Forelimb muscle (tissue), 1 donor: Measurements from ENCODE around the gene KRT85. TPM values are rescaled to one million over a fixed set of nuclear protein-coding genes. Genes with fewer than 3 reads are reported as not detected.
A peak's percentile ranks its signal among the peaks of the same experiment; 100 is the strongest.
"Not testable (repeated sequence)": the region's sequence is repeated elsewhere in the genome, so short reads cannot be mapped to it uniquely, and the experiment has no call there.

Experiments
- DNase-seq: peaks from one replicate; pipeline ENCODE4 v3.0.0-alpha.2; 2013; ENCODE audit warnings: low read depth
- polyA plus RNA-seq: library from polyadenylated mRNA; unstranded; fragments of 120-200 nt; gene quantifications from one replicate; pipeline ENCODE4 v1.2.1, GENCODE V29; 2013; ENCODE audit not compliant: insufficient read length

Gene KRT85
- polyA plus RNA-seq, 1 donor: not detected

DNA sequence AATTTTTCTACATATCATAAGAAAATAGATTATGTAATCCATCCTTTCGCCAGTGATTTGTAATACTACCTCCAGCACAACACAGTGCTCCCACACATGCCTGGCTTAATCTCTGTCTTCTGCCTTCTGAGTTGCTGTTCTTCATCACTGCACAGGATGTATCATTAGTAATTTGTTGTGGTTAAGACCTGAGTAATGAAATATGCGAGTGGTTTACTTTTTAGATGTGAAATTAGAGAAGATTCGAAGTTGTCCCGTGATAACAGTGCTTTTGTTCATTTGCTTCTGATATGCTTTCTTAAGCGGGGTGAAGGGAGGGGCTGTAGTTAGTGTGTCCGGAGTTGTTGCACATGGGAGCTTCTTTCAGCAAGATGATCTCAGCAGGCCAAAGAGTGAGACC is 18.1 kb downstream of the KRT85 start:
- DNase-seq: no peak

GRCh38 chr12:52347551-52348510 is 19.4 kb downstream of the KRT85 start:
- no peak for DNase-seq

DNA sequence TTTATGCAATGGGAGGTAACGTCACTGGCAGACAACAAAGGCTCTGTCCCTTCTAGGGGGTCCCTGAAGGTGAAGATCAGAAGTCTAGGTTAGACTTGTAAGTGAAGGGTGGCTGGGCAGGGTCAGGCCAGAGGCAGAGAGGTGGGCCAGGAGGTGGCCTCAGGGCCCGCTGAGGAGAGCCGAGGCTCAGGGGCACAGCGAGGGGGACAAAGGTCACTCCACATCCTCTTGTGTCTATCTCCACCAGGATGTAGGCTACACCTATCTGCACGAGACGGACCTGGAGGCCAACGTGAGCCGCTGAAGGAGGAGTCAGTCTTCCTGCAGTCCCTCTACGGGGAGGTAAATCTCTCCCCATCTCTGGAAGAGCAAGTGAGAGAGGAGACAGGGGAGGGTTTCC is 20.3 kb downstream of the KRT85 start:
- no peak for DNase-seq

DNA sequence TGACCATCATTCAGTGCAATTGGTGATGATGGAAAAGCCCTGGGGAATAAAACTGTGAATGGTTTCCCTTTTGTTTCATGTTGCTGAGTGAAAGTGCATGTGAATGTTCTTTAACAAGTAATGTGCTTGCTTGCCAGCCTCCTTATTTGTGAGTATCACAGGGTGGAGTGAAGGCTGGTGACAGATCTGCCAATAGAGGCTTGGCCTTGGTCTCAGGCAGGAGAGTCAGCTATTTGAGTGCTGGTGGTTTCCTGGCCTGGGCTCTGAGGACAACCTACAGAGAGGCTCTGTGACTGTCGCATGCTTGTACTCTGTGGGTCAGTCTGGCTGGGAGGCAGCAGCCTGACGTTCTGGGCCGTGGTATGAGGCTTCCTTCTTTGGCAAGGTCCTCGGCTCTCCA is 20.7 kb downstream of the KRT85 start:
- DNase-seq: no peak

DNA sequence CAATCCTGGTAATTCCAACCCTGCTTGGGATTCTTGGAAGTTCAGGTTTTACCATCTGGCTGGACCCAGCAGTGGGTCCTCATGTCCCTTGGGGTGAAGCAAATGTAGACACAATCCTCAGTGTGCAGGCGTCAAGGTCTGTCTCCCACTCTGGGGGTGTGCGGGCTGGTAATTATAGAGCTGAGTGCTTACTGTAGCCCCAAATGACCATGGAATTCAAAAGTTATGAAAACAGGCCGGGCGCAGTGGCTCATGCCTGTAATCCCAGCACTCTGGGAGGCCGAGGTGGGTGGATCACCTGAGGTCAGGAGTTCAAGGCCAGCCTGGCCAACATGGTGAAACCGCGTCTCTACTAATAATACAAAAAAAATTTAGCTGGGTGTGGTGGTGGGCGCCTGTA is 22.2 kb downstream of the KRT85 start:
- not testable (repeated sequence) for DNase-seq

GRCh38 chr12:52344111-52344510 is 23.2 kb downstream of the KRT85 start:
- no peak for DNase-seq

DNA sequence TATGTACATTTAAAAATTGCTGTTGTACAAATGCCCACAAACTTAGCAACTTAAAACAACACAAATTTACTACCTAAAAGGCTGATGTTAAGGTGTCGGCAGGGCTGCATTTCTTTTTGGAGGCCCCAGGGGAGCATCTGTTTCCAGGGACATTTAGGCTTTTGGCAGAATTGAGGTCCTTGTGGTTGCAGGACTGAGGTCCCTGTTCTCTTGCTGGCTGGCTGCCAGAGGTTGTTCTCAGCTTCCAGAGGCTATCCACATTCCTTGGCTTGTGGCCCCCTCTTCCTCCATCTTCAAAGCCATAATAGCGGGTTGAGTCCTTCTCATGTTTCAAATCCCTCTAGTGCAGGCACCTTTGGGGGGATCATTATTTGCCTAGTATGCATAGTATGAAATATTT is 23.7 kb downstream of the KRT85 start:
- no peak for DNase-seq

GRCh38 chr12:52342781-52343490 is 24.3 kb downstream of the KRT85 start:
- no peak for DNase-seq

GRCh38 chr12:52341066-52341580 is 26.2 kb downstream of the KRT85 start:
- no peak for DNase-seq

DNA sequence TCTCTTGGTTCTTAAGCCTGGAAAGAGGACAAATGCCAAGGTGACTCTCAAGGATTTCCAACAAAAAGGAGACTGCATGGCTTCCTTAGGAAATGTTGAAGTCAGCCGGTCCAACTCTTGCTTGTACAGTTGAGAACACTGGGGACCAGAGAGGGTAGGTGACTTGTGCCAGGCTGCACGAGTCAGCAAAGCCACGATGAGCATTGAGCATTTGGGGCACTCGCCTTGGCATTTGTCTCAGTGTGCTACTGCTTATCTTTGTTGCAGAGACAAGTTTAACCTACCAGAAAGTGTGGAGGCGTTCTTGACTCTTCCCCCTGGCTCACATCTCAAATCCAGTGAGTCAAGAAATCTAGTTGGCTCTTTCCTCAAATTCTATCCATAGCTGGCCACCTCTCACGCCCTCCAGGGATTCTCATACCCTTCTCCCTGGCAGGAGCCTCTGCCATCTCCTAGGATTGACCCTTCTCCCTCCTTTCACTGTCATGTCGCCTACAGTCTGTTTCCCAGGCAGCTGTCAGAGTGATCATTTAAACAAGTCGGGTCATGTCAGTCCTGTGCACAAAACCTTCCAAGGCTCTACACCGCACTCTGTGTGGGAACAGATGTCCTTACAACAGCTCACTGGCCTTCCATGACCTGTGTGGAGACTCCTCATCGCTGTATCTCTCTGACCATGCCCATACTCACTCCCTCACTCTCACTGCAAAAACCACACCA is 28.9 kb downstream of the KRT85 start:
- DNase-seq: no peak

GRCh38 chr12:52337054-52337453 is 30.2 kb downstream of the KRT85 start:
- DNase-seq: no peak

DNA sequence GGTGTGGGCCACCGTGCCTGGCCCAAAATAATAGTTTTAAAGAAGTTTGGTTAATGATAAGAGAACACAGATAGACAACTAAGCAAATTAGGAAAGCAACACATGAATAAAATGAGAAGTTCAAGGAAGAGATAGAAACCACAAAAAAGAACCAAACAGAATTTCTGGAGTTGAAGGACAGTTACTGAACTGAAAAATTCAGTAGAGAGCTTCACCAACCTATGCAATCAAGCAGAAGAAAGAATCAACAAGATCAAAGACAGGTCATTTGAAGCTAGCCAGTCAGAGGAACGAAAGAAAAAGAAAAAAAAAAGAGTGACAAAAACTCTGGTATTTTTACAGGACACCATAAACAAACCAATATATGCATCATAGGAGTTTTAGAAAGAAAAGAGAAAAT is 30.6 kb downstream of the KRT85 start:
- DNase-seq: no peak

DNA sequence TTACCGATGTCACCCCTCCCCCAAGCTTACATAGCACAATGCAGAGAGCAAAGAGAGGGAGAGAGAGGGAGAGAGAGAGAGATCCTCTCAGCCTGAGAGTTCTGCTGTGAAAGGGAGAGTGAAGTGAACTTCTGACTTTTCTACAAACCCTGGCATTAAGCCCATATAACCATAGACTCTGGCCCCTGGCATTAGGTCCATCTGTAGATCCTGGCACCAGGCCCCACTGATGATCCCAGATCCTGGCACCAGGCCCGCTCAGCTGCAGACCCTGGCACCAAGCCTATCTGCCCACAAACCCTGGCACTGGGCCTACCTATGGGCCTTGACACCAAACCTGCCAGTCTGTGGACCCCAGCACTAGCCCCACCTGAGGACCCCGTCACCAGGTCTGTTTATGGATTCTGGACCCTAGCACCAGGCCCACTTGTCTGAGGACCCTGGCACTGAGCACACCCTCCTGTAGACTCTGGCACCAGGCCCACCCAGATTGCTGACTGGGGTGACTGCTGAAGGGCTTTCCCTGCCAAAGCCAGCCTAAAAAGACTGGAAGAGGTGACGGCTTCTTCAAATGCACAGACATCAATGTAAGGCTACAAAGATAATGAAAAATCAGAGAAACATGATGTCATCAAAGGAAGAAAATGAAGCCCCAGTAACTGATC is 31.6 kb downstream of the KRT85 start:
- no peak for DNase-seq

- DNase-seq: no peak
These were observed 33.1 kb downstream of the KRT85 start for GRCh38 chr12:52334185-52334584.

DNA sequence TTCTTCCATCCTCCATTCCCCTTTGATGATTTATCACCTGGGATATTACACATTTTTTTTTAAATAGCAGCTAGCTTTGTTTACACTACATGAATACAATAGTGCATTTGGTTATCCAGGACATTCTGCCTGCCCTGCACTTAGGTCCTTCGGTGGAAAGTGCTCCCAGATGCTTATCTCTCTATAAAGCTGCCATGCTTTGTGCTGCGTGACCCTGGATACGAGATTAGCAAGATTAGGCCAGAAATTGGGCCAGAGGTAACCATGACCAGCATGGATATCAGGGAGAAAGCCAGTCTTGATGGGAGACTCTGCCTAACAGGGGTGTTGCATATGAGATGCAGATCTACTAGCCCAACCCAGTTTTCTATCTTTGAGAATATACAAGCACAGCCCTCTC is 34.0 kb downstream of the KRT85 start:
- DNase-seq: no peak

DNA sequence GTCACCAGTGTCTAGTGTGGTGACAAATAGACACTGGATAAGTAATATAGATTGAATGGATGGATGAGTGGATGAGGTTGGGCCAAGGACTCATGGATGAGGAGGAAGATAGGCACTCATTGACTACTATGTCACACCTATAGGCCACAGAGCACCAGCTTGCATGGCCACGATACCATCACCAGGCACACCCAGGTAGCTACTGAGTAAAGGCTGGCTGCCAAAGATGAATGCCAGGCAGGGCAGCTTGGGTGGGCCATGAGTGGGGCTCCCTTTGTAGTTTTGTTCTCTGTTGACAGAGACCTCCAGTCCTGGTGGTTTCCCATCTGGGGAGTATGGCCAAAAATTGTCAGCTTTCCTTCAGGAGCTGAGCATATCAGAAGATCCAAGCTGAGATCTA is 34.9 kb downstream of the KRT85 start:
- DNase-seq: no peak

DNA sequence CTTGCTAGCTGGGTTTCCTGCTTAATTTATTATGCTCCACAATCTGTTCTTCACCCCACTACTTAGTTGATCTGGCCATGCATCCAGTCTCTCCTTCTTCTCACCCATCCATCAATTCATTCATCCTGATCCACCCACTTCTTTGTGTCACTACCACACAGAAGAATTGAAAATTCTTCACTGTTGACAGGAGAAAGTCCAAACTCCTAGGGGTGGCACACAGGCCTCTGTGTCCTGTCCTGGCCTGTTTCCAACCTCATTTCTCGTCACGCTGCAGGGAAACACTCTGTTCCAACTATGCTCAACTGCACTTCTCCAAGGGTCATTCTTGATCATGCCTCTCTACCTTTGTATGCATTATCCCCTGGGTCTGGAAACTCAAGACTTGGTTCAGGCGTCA is 35.4 kb downstream of the KRT85 start:
- DNase-seq: no peak

GRCh38 chr12:52331039-52331438 is 36.2 kb downstream of the KRT85 start:
- DNase-seq: no peak

GRCh38 chr12:52327830-52328500 is 39.3 kb downstream of the KRT85 start:
- DNase-seq: no peak

- peak; percentile 11 for DNase-seq
These were observed 40.0 kb downstream of the KRT85 start for GRCh38 chr12:52327052-52327829.
